A549 (cell line): Measurements from ENCODE around the gene TTBK2. TPM values are rescaled to one million over a fixed set of nuclear protein-coding genes. Genes with fewer than 3 reads are reported as not detected.

Experiments used
- ATAC-seq, 2 experiments: fragments of 200-7000 bp in 1 of 2; fragments of >200 bp in 1 of 2; cut with Nextera tagmentation in 1 of 2; cut with Tn5 transposase in 1 of 2; 3 replicates each; pipeline versions ENCODE4 v1.8.0 to v1.9.1; 2018 to 2020; ENCODE audit warnings: mild to moderate bottlenecking in 1 of 2, moderate library complexity in 1 of 2
- CTCF ChIA-PET: fragments of 300-600 bp; sonication (Branson Sonifier 250); formaldehyde crosslinking; extraction: SDS; loops from one replicate; lab custom pipeline; 2021; ENCODE audit warnings: antibody characterized with exemption, inconsistent platforms; lab: Yijun Ruan, JAX
- POLR2A ChIA-PET: fragments of 350-600 bp; formaldehyde crosslinking; extraction: SDS; loops from one replicate; lab custom pipeline; 2021; ENCODE audit warnings: antibody characterized with exemption, inconsistent platforms; lab: Yijun Ruan, JAX
- DNase-seq, 2 experiments: peaks; one replicate each; pipeline versions ENCODE4 v3.0.0 to v3.0.0-alpha.2; 2011 to 2016; ENCODE audit warnings: low read depth in 1 of 2, low spot score in 1 of 2
- FAIRE-seq: peaks from 2 replicates; lab custom pipeline; 2011; peaks lifted over from hg19 to GRCh38; lab: Jason Lieb, UNC
- H3K27ac ChIP-seq, 2 experiments: fragments of >200 bp; sonication (Bioruptor Twin); formaldehyde crosslinking; 3 replicates each; pipeline ENCODE4 v1.5.1; 2016 to 2017
- H3K4me1 ChIP-seq: fragments of >200 bp; sonication (Bioruptor Twin); formaldehyde crosslinking; 3 replicates; pipeline ENCODE4 v1.6.1; 2016
- H3K4me2 ChIP-seq: fragments of >200 bp; sonication (Bioruptor Twin); formaldehyde crosslinking; 3 replicates; pipeline ENCODE4 v1.6.1; 2016
- H3K4me3 ChIP-seq: fragments of >200 bp; sonication (Bioruptor Twin); formaldehyde crosslinking; 3 replicates; pipeline ENCODE4 v1.5.1; 2016
- H3K9me3 ChIP-seq: fragments of >200 bp; sonication (Bioruptor Twin); formaldehyde crosslinking; 3 replicates; pipeline ENCODE4 v1.6.1; 2016
- BCL3 ChIP-seq: fragments of >200 bp; sonication (Bioruptor Twin); formaldehyde crosslinking; IDR thresholded peaks from 3 replicates; pipeline ENCODE4 v1.6.1; 2016
- BHLHE40 ChIP-seq: IDR thresholded peaks from 2 replicates; pipeline ENCODE4 v1.6.1; 2012; ENCODE audit warnings: low read depth, low read length, inconsistent platforms
- CBX8 ChIP-seq: fragments of 200-600 bp; sonication (generic); IDR thresholded peaks from 2 replicates; pipeline ENCODE4 v1.6.1; 2016
- CEBPB ChIP-seq, 2 experiments: fragments of >200 bp in 1 of 2; sonication (Bioruptor Twin) in 1 of 2; formaldehyde crosslinking in 1 of 2; IDR thresholded peaks; 2 replicates each; pipeline ENCODE4 v1.6.1; 2012 to 2016
- CHD2 ChIP-seq: fragments of 150-350 bp; IDR thresholded peaks from 2 replicates; pipeline ENCODE4 v1.6.1; 2014; ENCODE audit warnings: low read length; ENCODE audit not compliant: partially characterized antibody
- CTCF ChIP-seq: fragments of >200 bp; sonication (Bioruptor Twin); formaldehyde crosslinking; IDR thresholded peaks from 3 replicates; pipeline ENCODE4 v1.5.1; 2016
- EHF ChIP-seq: fragments of 250-450 bp; sonication (Bioruptor Pico); IDR thresholded peaks from 2 replicates; pipeline ENCODE4 v1.5.0; 2020; ENCODE audit warnings: mild to moderate bottlenecking
- ELK1 ChIP-seq: fragments of 150-350 bp; IDR thresholded peaks from 2 replicates; pipeline ENCODE4 v1.6.1; 2014; ENCODE audit warnings: low read depth, mild to moderate bottlenecking, low read length
- EP300 ChIP-seq, 2 experiments: fragments of >200 bp; sonication (Bioruptor Twin); formaldehyde crosslinking; IDR thresholded peaks; 2 replicates in 1 of 2; 3 replicates in 1 of 2; pipeline ENCODE4 v1.6.1; 2016 to 2017
- FOXS1 ChIP-seq: fragments of 250-450 bp; sonication (Bioruptor Pico); IDR thresholded peaks from 2 replicates; pipeline ENCODE4 v1.5.0; 2020; ENCODE audit warnings: mild to moderate bottlenecking, moderate library complexity
- GATA3 ChIP-seq: IDR thresholded peaks from 2 replicates; pipeline ENCODE4 v1.6.1; 2012; ENCODE audit warnings: borderline replicate concordance
- HEYL ChIP-seq: fragments of 250-450 bp; sonication (Bioruptor Pico); IDR thresholded peaks from 2 replicates; pipeline ENCODE4 v1.8.0; 2021; ENCODE audit warnings: mild to moderate bottlenecking, moderate library complexity
- HMGXB4 ChIP-seq: fragments of 250-450 bp; sonication (Bioruptor Pico); IDR thresholded peaks from 2 replicates; pipeline ENCODE4 v1.5.0; 2021; ENCODE audit warnings: mild to moderate bottlenecking, moderate library complexity, borderline replicate concordance
- HOXA7 ChIP-seq: fragments of 250-450 bp; sonication (Bioruptor Pico); IDR thresholded peaks from 2 replicates; pipeline ENCODE4 v1.5.0; 2020; ENCODE audit warnings: mild to moderate bottlenecking, moderate library complexity
- HOXB5 ChIP-seq: fragments of 250-450 bp; sonication (Bioruptor Pico); IDR thresholded peaks from 2 replicates; pipeline ENCODE4 v1.5.0; 2020; ENCODE audit warnings: mild to moderate bottlenecking, moderate library complexity
- JUN ChIP-seq, 2 experiments: fragments of >200 bp; sonication (Bioruptor Twin); formaldehyde crosslinking; IDR thresholded peaks; 2 replicates in 1 of 2; 3 replicates in 1 of 2; pipeline ENCODE4 v1.6.1; 2016 to 2017
- KDM1A ChIP-seq: fragments of 200-600 bp; sonication (generic); IDR thresholded peaks from 2 replicates; pipeline ENCODE4 v1.6.1; 2016; ENCODE audit warnings: low read depth, mild to moderate bottlenecking
- MAX ChIP-seq: IDR thresholded peaks from 2 replicates; pipeline ENCODE4 v1.6.1; 2012
- MYC ChIP-seq: IDR thresholded peaks from 2 replicates; pipeline ENCODE4 v1.6.1; 2012; ENCODE audit warnings: mild to moderate bottlenecking, inconsistent platforms, low read length, improper control_type of control experiment, borderline replicate concordance
- NR3C1 ChIP-seq: fragments of >200 bp; sonication (Bioruptor Twin); formaldehyde crosslinking; IDR thresholded peaks from 3 replicates; pipeline ENCODE4 v1.6.1; 2017
- PHF8 ChIP-seq: fragments of 200-600 bp; sonication (generic); IDR thresholded peaks from 2 replicates; pipeline ENCODE4 v1.6.1; 2016; ENCODE audit warnings: low read depth, mild to moderate bottlenecking, antibody characterized with exemption, moderate library complexity, borderline replicate concordance
- POLR2A ChIP-seq: IDR thresholded peaks from 2 replicates; pipeline ENCODE4 v1.6.1; 2012; ENCODE audit warnings: mild to moderate bottlenecking, low read length
- RAD21 ChIP-seq, 2 experiments: fragments of >200 bp in 1 of 2; sonication (Bioruptor Twin) in 1 of 2; formaldehyde crosslinking in 1 of 2; IDR thresholded peaks in 1 of 2; conservative IDR thresholded peaks in 1 of 2; 2 replicates in 1 of 2; 3 replicates in 1 of 2; pipeline ENCODE4 v1.6.1; 2012 to 2018; ENCODE audit warnings: inconsistent platforms in 1 of 2
- RCOR1 ChIP-seq: fragments of 150-350 bp; IDR thresholded peaks from 2 replicates; pipeline ENCODE4 v1.6.1; 2014; ENCODE audit warnings: antibody characterized with exemption, low read length, low read depth
- RFX5 ChIP-seq: fragments of 450-650 bp; IDR thresholded peaks from 2 replicates; pipeline ENCODE4 v1.7.1; 2014; ENCODE audit warnings: antibody characterized with exemption, mild to moderate bottlenecking, moderate library complexity
- TP53 ChIP-seq: fragments of 250-450 bp; sonication (Bioruptor Pico); IDR thresholded peaks from 2 replicates; pipeline ENCODE4 v1.5.0; 2021; ENCODE audit warnings: mild to moderate bottlenecking, moderate library complexity
- USF2 ChIP-seq: fragments of 450-650 bp; IDR thresholded peaks from 2 replicates; pipeline ENCODE4 v1.6.1; 2014; ENCODE audit warnings: antibody characterized with exemption
- ZC3H11A ChIP-seq: fragments of 450-650 bp; IDR thresholded peaks from 2 replicates; pipeline ENCODE4 v1.6.1; 2014; ENCODE audit warnings: antibody characterized with exemption, mild to moderate bottlenecking
- WGBS: methylation state at CpG from one replicate; pipeline ENCODE4 v1.1.6; 2017; ENCODE audit errors: missing lambda C conversion rate; 5-methylcytosine and 5-hydroxymethylcytosine counted together
- polyA plus RNA-seq, 4 experiments: library from polyadenylated mRNA; depleted of rRNA in 3 of 4; stranded (reverse); fragments of >200 nt; fragmentation: RNase III in 1 of 4; extraction: RNeasy Plus Mini Kit Qiagen cat#74134 plus additional on column Dnase treatment in 1 of 4; gene quantifications; 2 replicates in 3 of 4; 3 replicates in 1 of 4; pipeline ENCODE4 v1.2.3, GENCODE V29; 2011 to 2017

TTBK2 gene
- polyA plus RNA-seq, 2 of the 4 experiments (the other 2 are of a cell fraction), result 2.3 to 5.6 TPM

- TF ChIP-seq BHLHE40 (no peak), PHF8 (no peak), EP300 (IDR thresholded peaks at IDR 0.05) (no peak), HMGXB4 (CRISPR knock-in tag) (no peak), HOXB5 (no peak), MYC (no peak), TP53 (CRISPR knock-in tag) (no peak), RAD21 (conservative IDR thresholded peaks at IDR 0.05 in 1 of 2, IDR thresholded peaks at IDR 0.05 in 1 of 2) (no peak), GATA3 (no peak), CEBPB (IDR thresholded peaks at IDR 0.05) (no peak)
These were observed 199.6 kb downstream of the TTBK2 start (continued) for GRCh38 chr15:42721016-42721415.

GRCh38 chr15:42720071-42720470 lies 200.5 kb downstream of the TTBK2 start:
- CTCF ChIA-PET, result interaction anchor here (1.4 kb wide), 1 partner anchor 207 kb away, joined by 4 read pairs; no protein-coding TSS in a partner anchor
- no peaks in the 10 kb centered on the region for H3K9me3 ChIP-seq
- no peaks in the 10 kb centered on the region for H3K4me1 ChIP-seq
- ATAC-seq, result no peak
- H3K4me3 ChIP-seq, result no peak overlapping the region
- POLR2A ChIA-PET, result no interaction called here
- no peak for FAIRE-seq
- WGBS, result 93% methylated on average over 3 of the region's 3 CpGs
- H3K4me2 ChIP-seq, result no peak overlapping the region
- no peak for TF ChIP-seq FOXS1 (CRISPR knock-in tag)
- no peak for TF ChIP-seq MAX
- TF ChIP-seq RCOR1, result no peak
- no peak for TF ChIP-seq HOXB5
- no peak for TF ChIP-seq MYC
- TF ChIP-seq CTCF, result no peak
- TF ChIP-seq CEBPB (IDR thresholded peaks at IDR 0.05), result no peak
- no peak for TF ChIP-seq RFX5
- no peak for TF ChIP-seq EHF (CRISPR knock-in tag)
- TF ChIP-seq CHD2, result no peak
- no peak for TF ChIP-seq NR3C1
- no peak for TF ChIP-seq USF2
- no peak for TF ChIP-seq ELK1
- DNase-seq, result no peak
- no peak overlapping the region for H3K27ac ChIP-seq

- Histone ChIP-seq H3K27ac (no peak overlapping the region), H3K9me3 (no peaks in the 10 kb centered on the region), H3K4me1 (no peaks in the 10 kb centered on the region), H3K4me3 (no peak overlapping the region), H3K4me2 (no peak overlapping the region)
- WGBS, result 91% methylated on average over 6 of the region's 6 CpGs
- CTCF ChIA-PET, result interaction anchor here (0.5 kb wide), 1 partner anchor 206 kb away, joined by 3 read pairs; no protein-coding TSS in a partner anchor
- DNase-seq, result no peak
- no peak for ATAC-seq
- POLR2A ChIA-PET, result no interaction called here
- FAIRE-seq, result no peak
- no peak for TF ChIP-seq HEYL (CRISPR knock-in tag)
- no peak for TF ChIP-seq ZC3H11A
- no peak for TF ChIP-seq RAD21 (conservative IDR thresholded peaks at IDR 0.05 in 1 of 2, IDR thresholded peaks at IDR 0.05 in 1 of 2)
- TF ChIP-seq POLR2A, result no peak
- no peak for TF ChIP-seq BCL3
- no peak for TF ChIP-seq GATA3
- TF ChIP-seq MAX, result no peak
- no peak for TF ChIP-seq KDM1A
- TF ChIP-seq HOXA7 (CRISPR knock-in tag), result no peak
- TF ChIP-seq JUN (IDR thresholded peaks at IDR 0.05), result no peak
- no peak for TF ChIP-seq CBX8
- no peak for TF ChIP-seq CTCF
These were observed 201.5 kb downstream of the TTBK2 start for GRCh38 chr15:42719043-42719442.
